ENCODE data around the gene OR2A7. TPM values are rescaled to one million over a fixed set of nuclear protein-coding genes. Genes with fewer than 3 reads are reported as not detected.
"Not testable (repeated sequence)": the region's sequence is repeated elsewhere in the genome, so short reads cannot be mapped to it uniquely, and the experiment has no call there.

OR2A7 gene
- total and polyA plus RNA-seq, 10 of the 15 experiments (the other 5 are each of a cell fraction or from before 2014, with no cell fraction given): 0.34 to 2.3 (median 0.89) TPM

- BruUV-seq (replicated peaks): no TSS peak
- intact Hi-C loops (cut with micrococcal nuclease; ENCODE audit: unreplicated experiment) (no loop called here), in situ Hi-C loops (cut with MboI) (no loop called here)
- ChIA-PET RAD21 (ENCODE audit: unreplicated experiment) (no interaction called here), CTCF (no interaction called here), POLR2A (no interaction called here), SMC1A (ENCODE audit: uncharacterized antibody, unreplicated experiment) (no interaction called here)
- FAIRE-seq (no peak), DNase-seq (ENCODE audit: low read depth, low spot score) (no peak), ATAC-seq (no peak)
- Histone ChIP-seq H3K4me3 (no peak overlapping the region), H3K4me1 (ENCODE audit: control insufficient read depth, insufficient read depth, low read length) (no peaks in the 10 kb centered on the region), H3K9me3 (replicated peaks; ENCODE audit: control insufficient read depth, insufficient read depth, low read length) (no peaks in the 10 kb centered on the region), H4K20me1 (ENCODE audit: control insufficient read depth, insufficient read depth) (no peaks in the 10 kb centered on the region), H3K9ac (ENCODE audit: control insufficient read depth, insufficient read depth, low read length) (no peak overlapping the region), H3K79me2 (ENCODE audit: control insufficient read depth, insufficient read depth, low read length) (no peaks in the 10 kb centered on the region), H3K27ac (ENCODE audit: control insufficient read depth, insufficient read depth) (no peak overlapping the region), H3K27me3 (replicated peaks in 1 of 2; ENCODE audit: control insufficient read depth in 2 of 2, insufficient read depth in 2 of 2, low read length in 1 of 2) (no peaks in the 10 kb centered on the region), H2AFZ (ENCODE audit: control insufficient read depth, low read depth, low read length) (no peak overlapping the region), H3K4me2 (ENCODE audit: control insufficient read depth, insufficient read depth) (no peak overlapping the region), H3K36me3 (ENCODE audit: control insufficient read depth in 2 of 2, insufficient read depth in 2 of 2, low read length in 1 of 2) (no peaks in the 10 kb centered on the region)
- TF ChIP-seq ATF7 (IDR thresholded peaks at IDR 0.05; ENCODE audit: low read depth) (no peak), ATF2 (IDR thresholded peaks at IDR 0.05; ENCODE audit: low read length) (no peak), IKZF1 (conservative IDR thresholded peaks at IDR 0.05) (no peak), BCLAF1 (IDR thresholded peaks at IDR 0.05) (no peak), NRF1 (conservative IDR thresholded peaks at IDR 0.05; ENCODE audit: low read depth, low read length) (no peak), CBX5 (IDR thresholded peaks at IDR 0.05; ENCODE audit: low read depth) (no peak), EED (IDR thresholded peaks at IDR 0.05; ENCODE audit: low read depth) (no peak), ELK1 (IDR thresholded peaks at IDR 0.05; ENCODE audit: low read depth, low read length) (no peak), MLLT1 (IDR thresholded peaks at IDR 0.05) (no peak), CEBPB (IDR thresholded peaks at IDR 0.05; ENCODE audit: borderline replicate concordance in 1 of 2, low read depth in 2 of 2, low read length in 2 of 2) (no peak), POU2F2 (IDR thresholded peaks at IDR 0.05; ENCODE audit: borderline replicate concordance, low read depth, low read length) (no peak)
- 45% methylated on average over 5 of the region's 5 CpGs for WGBS (ENCODE audit: insufficient coverage, insufficient replicate concordance, low lambda C conversion rate, missing lambda C conversion rate)
These were observed 9.1 kb downstream of the OR2A7 start for GRCh38 chr7:144255471-144255897.

- H3K4me3 ChIP-seq; DNase-seq (ENCODE audit: low read depth, low spot score); H2AFZ ChIP-seq (ENCODE audit: control insufficient read depth, low read depth, low read length); RAD21 ChIA-PET (ENCODE audit: unreplicated experiment); FAIRE-seq; H3K27me3 ChIP-seq (replicated peaks in 1 of 2; ENCODE audit: control insufficient read depth in 2 of 2, insufficient read depth in 2 of 2, low read length in 1 of 2); CTCF ChIA-PET; H3K9me3 ChIP-seq (replicated peaks; ENCODE audit: control insufficient read depth, insufficient read depth, low read length); in situ Hi-C loops (cut with MboI); H3K79me2 ChIP-seq (ENCODE audit: control insufficient read depth, insufficient read depth, low read length); H3K4me1 ChIP-seq (ENCODE audit: control insufficient read depth, insufficient read depth, low read length); H3K9ac ChIP-seq (ENCODE audit: control insufficient read depth, insufficient read depth, low read length); POLR2A ChIA-PET; H3K36me3 ChIP-seq (ENCODE audit: control insufficient read depth in 2 of 2, insufficient read depth in 2 of 2, low read length in 1 of 2); ATAC-seq; H4K20me1 ChIP-seq (ENCODE audit: control insufficient read depth, insufficient read depth); intact Hi-C loops (cut with micrococcal nuclease; ENCODE audit: unreplicated experiment); SMC1A ChIA-PET (ENCODE audit: uncharacterized antibody, unreplicated experiment); BruUV-seq (replicated peaks); H3K4me2 ChIP-seq (ENCODE audit: control insufficient read depth, insufficient read depth); H3K27ac ChIP-seq (ENCODE audit: control insufficient read depth, insufficient read depth): not testable (repeated sequence)
- WGBS (ENCODE audit: insufficient coverage, insufficient replicate concordance, low lambda C conversion rate, missing lambda C conversion rate): no CpG with 5 or more reads among the region's 4 CpGs
These were observed 12.3 kb downstream of the OR2A7 start for GRCh38 chr7:144252307-144252706.
